ENCODE data around the gene ZNF439. TPM values are rescaled to one million over a fixed set of nuclear protein-coding genes. Genes with fewer than 3 reads are reported as not detected.
"Not testable (repeated sequence)": the region's sequence is repeated elsewhere in the genome, so short reads cannot be mapped to it uniquely, and the experiment has no call there.

Gene ZNF439
- total and polyA plus RNA-seq, 3 experiments from 2014 or later = 3.1 to 6.4 (median 6.2) TPM

- H3K9me3 ChIP-seq (ENCODE audit: low read length); H3K27me3 ChIP-seq (ENCODE audit: insufficient read depth, low read length, poor library complexity, severe bottlenecking); CTCF ChIA-PET; DNase-seq; H3K4me3 ChIP-seq (ENCODE audit: low read length); POLR2A ChIA-PET; H3K27ac Mint-ChIP-seq; H3K27ac ChIP-seq (ENCODE audit: low read depth, low read length); H3K36me3 ChIP-seq (ENCODE audit: insufficient read depth, low read length): not testable (repeated sequence)
- H3K9me3 Mint-ChIP-seq = peaks cover 0 to 16% (median 7%) of the 10 kb centered on the region in 5 donors
- H3K27me3 Mint-ChIP-seq = peaks cover 0 to 10% of the 10 kb centered on the region in 2 donors
- H3K36me3 Mint-ChIP-seq = peaks cover 7 to 28% (median 26%) of the 10 kb centered on the region in 3 donors
- peaks cover 17 to 26% (median 25%) of the 10 kb centered on the region in 3 donors for H3K4me1 Mint-ChIP-seq
- H3K4me1 ChIP-seq (ENCODE audit: insufficient read depth, low read length) = peaks cover 13% of the 10 kb centered on the region
- peak overlapping the region in 1 of 7 donors; percentile 89 for H3K4me3 Mint-ChIP-seq
Measured at GRCh38 chr19:11850289-11850688, 1.8 kb downstream of the ZNF439 start.

- Mint-ChIP-seq H3K36me3 (peaks cover 13 to 52% (median 52%) of the 10 kb centered on the region in 3 donors), H3K27ac (no peak overlapping the region), H3K4me3 (no peak overlapping the region), H3K9me3 (peaks cover 7 to 45% (median 23%) of the 10 kb centered on the region in 5 donors), H3K4me1 (peaks cover 14 to 23% (median 18%) of the 10 kb centered on the region in 3 donors), H3K27me3 (peaks cover 0 to 6% of the 10 kb centered on the region in 2 donors)
- H3K9me3 ChIP-seq (ENCODE audit: low read length) = no peaks in the 10 kb centered on the region
- H3K4me1 ChIP-seq (ENCODE audit: insufficient read depth, low read length) = peaks cover 8% of the 10 kb centered on the region
- no peaks in the 10 kb centered on the region for H3K27me3 ChIP-seq (ENCODE audit: insufficient read depth, low read length, poor library complexity, severe bottlenecking)
- ChIA-PET CTCF (no interaction called here), POLR2A (no interaction called here)
- H3K4me3 ChIP-seq (ENCODE audit: low read length) = no peak overlapping the region
- no peaks in the 10 kb centered on the region for H3K36me3 ChIP-seq (ENCODE audit: insufficient read depth, low read length)
- DNase-seq = no peak
- no peak overlapping the region for H3K27ac ChIP-seq (ENCODE audit: low read depth, low read length)
Measured at GRCh38 chr19:11853358-11853757, 4.8 kb downstream of the ZNF439 start.

GRCh38 chr19:11856596-11857250 is 8.2 kb downstream of the ZNF439 start:
- Histone ChIP-seq H3K4me1 (ENCODE audit: insufficient read depth, low read length) (no peaks in the 10 kb centered on the region), H3K9me3 (ENCODE audit: low read length) (peaks cover 7% of the 10 kb centered on the region), H3K27me3 (ENCODE audit: insufficient read depth, low read length, poor library complexity, severe bottlenecking) (no peaks in the 10 kb centered on the region), H3K27ac (ENCODE audit: low read depth, low read length) (no peak overlapping the region), H3K4me3 (ENCODE audit: low read length) (no peak overlapping the region), H3K36me3 (ENCODE audit: insufficient read depth, low read length) (no peaks in the 10 kb centered on the region)
- H3K9me3 Mint-ChIP-seq = peaks cover 17 to 69% (median 46%) of the 10 kb centered on the region in 5 donors
- H3K27ac Mint-ChIP-seq = no peak overlapping the region
- peaks cover 13 to 76% (median 58%) of the 10 kb centered on the region in 3 donors for H3K36me3 Mint-ChIP-seq
- H3K4me1 Mint-ChIP-seq = no peaks in the 10 kb centered on the region
- H3K4me3 Mint-ChIP-seq = no peak overlapping the region
- DNase-seq = no peak
- H3K27me3 Mint-ChIP-seq = peaks cover 0 to 2% of the 10 kb centered on the region in 2 donors
- ChIA-PET CTCF (no interaction called here), POLR2A (no interaction called here)

- H3K27ac Mint-ChIP-seq = peak overlapping the region in 1 of 8 donors; percentile 23
- Histone ChIP-seq H3K27ac (ENCODE audit: low read depth, low read length) (no peak overlapping the region), H3K9me3 (ENCODE audit: low read length) (peaks cover 19% of the 10 kb centered on the region), H3K36me3 (ENCODE audit: insufficient read depth, low read length) (no peaks in the 10 kb centered on the region), H3K4me1 (ENCODE audit: insufficient read depth, low read length) (no peaks in the 10 kb centered on the region), H3K4me3 (ENCODE audit: low read length) (no peak overlapping the region), H3K27me3 (ENCODE audit: insufficient read depth, low read length, poor library complexity, severe bottlenecking) (no peaks in the 10 kb centered on the region)
- POLR2A ChIA-PET = no interaction called here
- H3K27me3 Mint-ChIP-seq = no peaks in the 10 kb centered on the region
- no peaks in the 10 kb centered on the region for H3K4me1 Mint-ChIP-seq
- peaks cover 30 to 96% (median 73%) of the 10 kb centered on the region in 5 donors for H3K9me3 Mint-ChIP-seq
- peaks cover 8 to 83% (median 68%) of the 10 kb centered on the region in 3 donors for H3K36me3 Mint-ChIP-seq
- H3K4me3 Mint-ChIP-seq = no peak overlapping the region
- CTCF ChIA-PET = no interaction called here
- no peak for DNase-seq
Measured at GRCh38 chr19:11860721-11861120, 12.2 kb downstream of the ZNF439 start.

GRCh38 chr19:11861301-11861700 is 12.8 kb downstream of the ZNF439 start:
- H3K27me3 ChIP-seq (ENCODE audit: insufficient read depth, low read length, poor library complexity, severe bottlenecking) = no peaks in the 10 kb centered on the region
- Mint-ChIP-seq H3K27me3 (no peaks in the 10 kb centered on the region), H3K4me3 (no peak overlapping the region), H3K36me3 (peaks cover 9 to 83% (median 67%) of the 10 kb centered on the region in 3 donors), H3K27ac (no peak overlapping the region), H3K4me1 (no peaks in the 10 kb centered on the region), H3K9me3 (peaks cover 33 to 96% (median 76%) of the 10 kb centered on the region in 5 donors)
- no peak overlapping the region for H3K27ac ChIP-seq (ENCODE audit: low read depth, low read length)
- peaks cover 19% of the 10 kb centered on the region for H3K9me3 ChIP-seq (ENCODE audit: low read length)
- ChIA-PET POLR2A (no interaction called here), CTCF (no interaction called here)
- H3K4me1 ChIP-seq (ENCODE audit: insufficient read depth, low read length) = no peaks in the 10 kb centered on the region
- no peak overlapping the region for H3K4me3 ChIP-seq (ENCODE audit: low read length)
- H3K36me3 ChIP-seq (ENCODE audit: insufficient read depth, low read length) = no peaks in the 10 kb centered on the region
- DNase-seq = no peak

GRCh38 chr19:11867766-11868165 is 19.2 kb downstream of the ZNF439 start:
- H3K4me3 ChIP-seq (ENCODE audit: low read length); H3K4me1 Mint-ChIP-seq; H3K4me1 ChIP-seq (ENCODE audit: insufficient read depth, low read length); H3K27ac ChIP-seq (ENCODE audit: low read depth, low read length); H3K27me3 ChIP-seq (ENCODE audit: insufficient read depth, low read length, poor library complexity, severe bottlenecking); H3K4me3 Mint-ChIP-seq; H3K27ac Mint-ChIP-seq; DNase-seq; POLR2A ChIA-PET; H3K27me3 Mint-ChIP-seq; CTCF ChIA-PET: not testable (repeated sequence)
- Mint-ChIP-seq H3K36me3 (peaks cover 23 to 74% (median 55%) of the 10 kb centered on the region in 3 donors), H3K9me3 (peaks cover 48 to 95% (median 86%) of the 10 kb centered on the region in 5 donors)
- H3K9me3 ChIP-seq (ENCODE audit: low read length) = peaks cover 41% of the 10 kb centered on the region
- H3K36me3 ChIP-seq (ENCODE audit: insufficient read depth, low read length) = peaks cover 12% of the 10 kb centered on the region

GRCh38 chr19:11868188-11868587 is 19.7 kb downstream of the ZNF439 start:
- no peak for DNase-seq
- H3K9me3 ChIP-seq (ENCODE audit: low read length) = peaks cover 41% of the 10 kb centered on the region
- Mint-ChIP-seq H3K27me3 (no peaks in the 10 kb centered on the region), H3K4me3 (no peak overlapping the region), H3K27ac (no peak overlapping the region), H3K36me3 (peaks cover 23 to 72% (median 53%) of the 10 kb centered on the region in 3 donors), H3K9me3 (peaks cover 48 to 94% (median 81%) of the 10 kb centered on the region in 5 donors), H3K4me1 (no peaks in the 10 kb centered on the region)
- no peaks in the 10 kb centered on the region for H3K4me1 ChIP-seq (ENCODE audit: insufficient read depth, low read length)
- H3K36me3 ChIP-seq (ENCODE audit: insufficient read depth, low read length) = peaks cover 12% of the 10 kb centered on the region
- ChIA-PET POLR2A (no interaction called here), CTCF (no interaction called here)
- no peak overlapping the region for H3K4me3 ChIP-seq (ENCODE audit: low read length)
- H3K27ac ChIP-seq (ENCODE audit: low read depth, low read length) = no peak overlapping the region
- no peaks in the 10 kb centered on the region for H3K27me3 ChIP-seq (ENCODE audit: insufficient read depth, low read length, poor library complexity, severe bottlenecking)

GRCh38 chr19:11872624-11873023 is 24.1 kb downstream of the ZNF439 start:
- CTCF ChIA-PET = interaction anchor here (1.3 kb wide), 1 partner anchor 75 kb away, joined by 3 read pairs; the partner anchor contains the start of gene ZNF491
- Mint-ChIP-seq H3K9me3 (peaks cover 23 to 56% (median 44%) of the 10 kb centered on the region in 5 donors), H3K4me1 (no peaks in the 10 kb centered on the region), H3K27ac (no peak overlapping the region), H3K36me3 (peaks cover 7 to 31% (median 16%) of the 10 kb centered on the region in 3 donors), H3K4me3 (no peak overlapping the region), H3K27me3 (peaks cover 0 to 1% of the 10 kb centered on the region in 2 donors)
- no peak overlapping the region for H3K4me3 ChIP-seq (ENCODE audit: low read length)
- H3K27me3 ChIP-seq (ENCODE audit: insufficient read depth, low read length, poor library complexity, severe bottlenecking) = no peaks in the 10 kb centered on the region
- DNase-seq = no peak
- H3K9me3 ChIP-seq (ENCODE audit: low read length) = peaks cover 20% of the 10 kb centered on the region
- no peaks in the 10 kb centered on the region for H3K4me1 ChIP-seq (ENCODE audit: insufficient read depth, low read length)
- no peak overlapping the region for H3K27ac ChIP-seq (ENCODE audit: low read depth, low read length)
- POLR2A ChIA-PET = no interaction called here
- H3K36me3 ChIP-seq (ENCODE audit: insufficient read depth, low read length) = peaks cover 3% of the 10 kb centered on the region

Data from CD8-positive, alpha-beta memory T cell (primary cell).